Measurements from ENCODE around the gene ASTL. TPM values are rescaled to one million over a fixed set of nuclear protein-coding genes. Genes with fewer than 3 reads are reported as not detected.
"Not testable (repeated sequence)": the region's sequence is repeated elsewhere in the genome, so short reads cannot be mapped to it uniquely, and the experiment has no call there.

Gene ASTL
- total RNA-seq, 1 donor from 2014 or later = 1.1 TPM

- intact Hi-C loops (cut with micrococcal nuclease) = no loop called here
These were observed 49.7 kb downstream of the ASTL start for GRCh38 chr2:96088340-96089335.

- intact Hi-C loops (cut with micrococcal nuclease) = no loop called here
These were observed 51.2 kb downstream of the ASTL start for GRCh38 chr2:96087130-96087529.

- intact Hi-C loops (cut with micrococcal nuclease) = no loop called here
These were observed 52.6 kb downstream of the ASTL start for GRCh38 chr2:96085541-96086355.

GRCh38 chr2:96084858-96085518, 53.3 kb downstream of the ASTL start:
- intact Hi-C loops (cut with micrococcal nuclease) = not testable (repeated sequence)

GRCh38 chr2:96083989-96084857, 54.1 kb downstream of the ASTL start:
- intact Hi-C loops (cut with micrococcal nuclease) = no loop called here

- intact Hi-C loops (cut with micrococcal nuclease) = no loop called here
These were observed 55.0 kb downstream of the ASTL start for GRCh38 chr2:96083064-96083939.

- intact Hi-C loops (cut with micrococcal nuclease) = no loop called here
These were observed 55.9 kb downstream of the ASTL start for GRCh38 chr2:96082211-96083063.

GRCh38 chr2:96081042-96081441, 57.3 kb downstream of the ASTL start:
- intact Hi-C loops (cut with micrococcal nuclease) = no loop called here

- intact Hi-C loops (cut with micrococcal nuclease) = no loop called here
These were observed 63.0 kb downstream of the ASTL start for GRCh38 chr2:96075199-96075771.

- intact Hi-C loops (cut with micrococcal nuclease) = no loop called here
These were observed 64.1 kb downstream of the ASTL start for GRCh38 chr2:96074156-96074555.

GRCh38 chr2:96073170-96073775, 65.0 kb downstream of the ASTL start:
- intact Hi-C loops (cut with micrococcal nuclease) = no loop called here

Other genes starting within 250 kb of the ASTL start
- 75.3 and 78.8 TPM in 2 replicates for gene ANKRD36C, start 146.7 kb downstream of the ASTL start, total RNA-seq
- 9.8 and 10.2 TPM in 2 replicates for gene GPAT2, start 103.6 kb downstream of the ASTL start, total RNA-seq
- 0.05 and 0.07 TPM in 2 replicates for gene ADRA2B, start 21.9 kb downstream of the ASTL start, total RNA-seq
- 71.0 and 74.7 TPM in 2 replicates for gene DUSP2, start 6.9 kb upstream of the ASTL start, total RNA-seq
- 124 and 136 TPM in 2 replicates for gene STARD7, start 70.3 kb upstream of the ASTL start, total RNA-seq
- gene TMEM127, start 127.5 kb upstream of the ASTL start, total RNA-seq = 42.8 and 43.1 TPM in 2 replicates
- 84.7 and 87.0 TPM in 2 replicates for gene CIAO1, start 127.7 kb upstream of the ASTL start, total RNA-seq
- 186 and 187 TPM in 2 replicates for gene SNRNP200, start 167.0 kb upstream of the ASTL start, total RNA-seq
- 40.4 and 40.8 TPM in 2 replicates for gene ITPRIPL1, start 186.8 kb upstream of the ASTL start, total RNA-seq
- gene NCAPH, start 197.3 kb upstream of the ASTL start, total RNA-seq = 49.7 and 55.6 TPM in 2 replicates

Data from T-helper 1 cell treated with Interleukin-12 subunit alpha and Interleukin-12 subunit beta and Interleukin-4 antibody, amounts not matched to agents 30 ng/mL and 1 ng/mL, for 36 hours (primary cell).